Measurements from ENCODE around the gene SLC25A53.
"Not testable (repeated sequence)": the region's sequence is repeated elsewhere in the genome, so short reads cannot be mapped to it uniquely, and the experiment has no call there.

The SLC25A53 gene

DNA sequence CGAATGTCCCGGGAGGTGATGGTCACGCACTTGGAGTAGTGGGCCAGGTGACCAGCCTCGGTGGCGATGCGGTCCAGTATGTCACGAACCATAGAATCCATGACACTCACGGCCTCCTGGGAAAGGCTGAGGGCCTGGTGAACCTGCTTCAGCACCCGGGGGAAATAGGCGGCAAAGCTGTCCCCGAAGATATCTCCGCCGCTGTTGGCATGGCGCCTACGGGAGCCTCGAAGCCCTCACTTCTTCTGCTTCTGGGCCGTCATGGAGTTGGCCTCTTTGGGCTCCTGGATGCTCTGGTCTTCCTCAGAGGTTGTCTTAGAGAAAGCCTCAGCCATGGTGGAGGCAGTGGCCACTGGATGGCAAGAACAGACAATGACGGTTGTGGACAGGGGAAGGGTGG lies 94.2 kb downstream of the SLC25A53 start:
- H3K27ac Mint-ChIP-seq; H3K4me1 Mint-ChIP-seq (ENCODE audit: low read depth); H3K4me3 Mint-ChIP-seq; H3K36me3 Mint-ChIP-seq (ENCODE audit: low read depth); H3K27me3 Mint-ChIP-seq (ENCODE audit: low read depth); H3K9me3 Mint-ChIP-seq; DNase-seq (ENCODE audit: low spot score): not testable (repeated sequence)

DNA sequence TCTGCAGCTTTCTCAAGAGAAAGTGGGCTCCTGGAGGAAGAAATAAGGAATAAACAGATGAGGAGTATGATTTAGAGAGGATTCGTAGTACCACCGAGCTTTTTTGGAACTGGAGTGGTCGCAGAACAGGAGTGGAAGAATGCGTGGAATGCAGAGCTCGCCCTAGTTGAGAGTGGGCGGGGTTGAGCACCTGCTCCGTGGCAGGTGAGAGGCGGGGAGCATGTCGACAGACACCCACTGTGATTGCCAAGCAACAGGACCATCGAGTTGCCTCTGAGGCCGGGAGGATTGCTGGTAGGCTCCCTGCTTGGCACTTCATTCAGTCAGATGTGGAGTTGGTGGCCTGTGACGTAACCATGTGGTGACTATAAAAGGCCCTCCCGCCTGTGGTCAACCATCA lies 101.9 kb downstream of the SLC25A53 start:
- not testable (repeated sequence) for H3K9me3 Mint-ChIP-seq; H3K36me3 Mint-ChIP-seq (ENCODE audit: low read depth); DNase-seq (ENCODE audit: low spot score); H3K4me3 Mint-ChIP-seq; H3K27ac Mint-ChIP-seq; H3K4me1 Mint-ChIP-seq (ENCODE audit: low read depth); H3K27me3 Mint-ChIP-seq (ENCODE audit: low read depth)
